HepG2 (cell line): ENCODE data around the gene EHD1. TPM values are rescaled to one million over a fixed set of nuclear protein-coding genes. Genes with fewer than 3 reads are reported as not detected.

Experiments
- ATF2 ChIP-seq: sonication (generic); formaldehyde crosslinking; IDR thresholded peaks from 2 replicates; pipeline ENCODE4 v1.4.0; 2020; ENCODE audit warnings: missing genetic modification reagents
- CAMTA2 ChIP-seq: sonication (generic); formaldehyde crosslinking; IDR thresholded peaks from 2 replicates; pipeline ENCODE4 v1.4.0; 2020; ENCODE audit warnings: mild to moderate bottlenecking, missing genetic modification reagents, borderline replicate concordance
- CEBPB ChIP-seq: IDR thresholded peaks from 2 replicates; pipeline ENCODE4 v1.6.1; 2011; ENCODE audit warnings: low read depth, low read length, improper control_type of control experiment, borderline replicate concordance
- FOSL1 ChIP-seq: sonication (generic); formaldehyde crosslinking; IDR thresholded peaks from 2 replicates; pipeline ENCODE4 v1.9.0; 2021; ENCODE audit warnings: missing genetic modification reagents, borderline replicate concordance
- FOXO4 ChIP-seq: sonication (generic); formaldehyde crosslinking; conservative IDR thresholded peaks from 2 replicates; pipeline ENCODE4 v1.8.1; 2023; ENCODE audit warnings: missing genetic modification reagents
- HNRNPK ChIP-seq: fragments of 200-400 bp; formaldehyde crosslinking; IDR thresholded peaks from 2 replicates; pipeline ENCODE4 v1.6.1; 2018; ENCODE audit warnings: low read length, low read depth, moderate library complexity, mild to moderate bottlenecking; ENCODE audit not compliant: poor library complexity, severe bottlenecking
- LCORL ChIP-seq, 2 experiments: fragments of 450-650 bp in 1 of 2; sonication (generic) in 1 of 2; formaldehyde crosslinking in 1 of 2; IDR thresholded peaks; 2 replicates each; pipeline versions ENCODE4 v1.5.0 to v1.6.1; 2017 to 2020; ENCODE audit warnings: antibody characterized with exemption in 1 of 2, missing genetic modification reagents in 1 of 2
- MAFF ChIP-seq: IDR thresholded peaks from 2 replicates; pipeline ENCODE4 v1.6.1; 2011; ENCODE audit warnings: low read depth, low read length, improper control_type of control experiment
- MIER2 ChIP-seq: IDR thresholded peaks from 2 replicates; pipeline ENCODE4 v1.6.1; 2016; ENCODE audit warnings: missing biosample characterization, missing genetic modification reagents
- NAIF1 ChIP-seq: sonication (generic); formaldehyde crosslinking; IDR thresholded peaks from 2 replicates; pipeline ENCODE4 v1.5.0; 2020; ENCODE audit warnings: mild to moderate bottlenecking, missing genetic modification reagents, borderline replicate concordance
- NFE2L1 ChIP-seq: sonication (generic); formaldehyde crosslinking; IDR thresholded peaks from 2 replicates; pipeline ENCODE4 v1.4.0; 2020; ENCODE audit warnings: missing genetic modification reagents, mild to moderate bottlenecking, borderline replicate concordance
- RXRA ChIP-seq: sonication (generic); formaldehyde crosslinking; IDR thresholded peaks from 2 replicates; pipeline ENCODE4 v1.5.1; 2020; ENCODE audit warnings: missing genetic modification reagents
- TOPORS ChIP-seq: sonication (generic); formaldehyde crosslinking; IDR thresholded peaks from 2 replicates; pipeline ENCODE4 v1.8.0; 2023; ENCODE audit warnings: mild to moderate bottlenecking, missing genetic modification reagents
- TP53 ChIP-seq: sonication (generic); formaldehyde crosslinking; conservative IDR thresholded peaks from 2 replicates; pipeline ENCODE4 v1.4.0; 2020; ENCODE audit warnings: missing genetic modification reagents
- YEATS2 ChIP-seq: sonication (generic); formaldehyde crosslinking; IDR thresholded peaks from 2 replicates; pipeline ENCODE4 v1.4.0; 2020; ENCODE audit warnings: missing genetic modification reagents, borderline replicate concordance
- ZBTB26 ChIP-seq: IDR thresholded peaks from 2 replicates; pipeline ENCODE4 v1.6.1; 2016; ENCODE audit warnings: missing compliant biosample characterization, missing genetic modification reagents, borderline replicate concordance
- ZFP41 ChIP-seq: sonication (generic); formaldehyde crosslinking; IDR thresholded peaks from 2 replicates; pipeline ENCODE4 v1.4.0; 2020; ENCODE audit warnings: mild to moderate bottlenecking, missing genetic modification reagents, borderline replicate concordance
- ZNF143 ChIP-seq: sonication (generic); formaldehyde crosslinking; IDR thresholded peaks from 2 replicates; pipeline ENCODE4 v1.4.0; 2020; ENCODE audit warnings: missing genetic modification reagents
- ZNF441 ChIP-seq: sonication (generic); formaldehyde crosslinking; IDR thresholded peaks from 2 replicates; pipeline ENCODE4 v1.7.0; 2021; ENCODE audit warnings: missing genetic modification reagents, borderline replicate concordance
- ZNF496 ChIP-seq: sonication (generic); formaldehyde crosslinking; IDR thresholded peaks from 2 replicates; pipeline ENCODE4 v1.8.1; 2023; ENCODE audit warnings: mild to moderate bottlenecking, moderate library complexity, missing genetic modification reagents; ENCODE audit not compliant: insufficient replicate concordance
- ZNF660 ChIP-seq: sonication (generic); formaldehyde crosslinking; IDR thresholded peaks from 2 replicates; pipeline ENCODE4 v1.5.1; 2020; ENCODE audit warnings: mild to moderate bottlenecking, low read depth, missing genetic modification reagents, borderline replicate concordance
- ZNF772 ChIP-seq: sonication (generic); formaldehyde crosslinking; IDR thresholded peaks from 2 replicates; pipeline ENCODE4 v1.5.0; 2020; ENCODE audit warnings: mild to moderate bottlenecking, missing genetic modification reagents
- ZNF883 ChIP-seq: sonication (generic); formaldehyde crosslinking; IDR thresholded peaks from 2 replicates; pipeline ENCODE4 v1.5.1; 2020; ENCODE audit warnings: mild to moderate bottlenecking, missing genetic modification reagents; ENCODE audit errors: not compliant biosample characterization
- ZSCAN12 ChIP-seq: sonication (generic); formaldehyde crosslinking; IDR thresholded peaks from 2 replicates; pipeline ENCODE4 v1.9.0; 2021; ENCODE audit warnings: mild to moderate bottlenecking, missing genetic modification reagents
- ZZZ3 ChIP-seq: sonication (generic); formaldehyde crosslinking; IDR thresholded peaks from 2 replicates; pipeline ENCODE4 v1.4.0; 2020; ENCODE audit warnings: missing genetic modification reagents, mild to moderate bottlenecking, borderline replicate concordance
- polyA plus RNA-seq, 8 experiments: library from polyadenylated mRNA; depleted of rRNA in 3 of 8; stranded (reverse) in 7 of 8; unstranded in 1 of 8; fragments of >200 nt; fragmentation: Illumina TruSeq in 4 of 8; extraction: Trizol in 4 of 8; gene quantifications; 2 replicates each; pipeline versions ENCODE4 v1.2.1 to v1.2.3, GENCODE V29; 2011 to 2016; ENCODE audit warnings: low read depth in 4 of 8, missing spikeins in 1 of 8, mixed read lengths in 1 of 8; ENCODE audit not compliant: insufficient read depth in 1 of 8
- total RNA-seq, 5 experiments: library from RNA; depleted of rRNA; stranded (reverse); fragments of >200 nt; fragmentation: Illumina TruSeq; extraction: Trizol; gene quantifications; 2 replicates each; pipeline ENCODE4 v1.2.3, GENCODE V29; 2016; ENCODE audit warnings: low read depth in 1 of 5

Gene EHD1
- total and polyA plus RNA-seq, 2 of the 13 experiments (the other 11 are each of a cell fraction or from before 2014, with no cell fraction given), result 23.6 to 26.6 TPM

- TF ChIP-seq TOPORS (CRISPR knock-in tag) (no peak), TP53 (CRISPR knock-in tag) (no peak), ZSCAN12 (no peak; the same call in 1 of the 2 replicates), ZNF772 (CRISPR knock-in tag) (no peak), CEBPB (peak; percentile 26; the same call in 1 of the 2 replicates), ZZZ3 (CRISPR knock-in tag) (no peak; the same call in 1 of the 2 replicates), FOSL1 (peak; percentile 91), FOXO4 (CRISPR knock-in tag) (0 out of 2 replicates have a peak, but pooled peaks have one; percentile 67), ZNF441 (CRISPR knock-in tag) (0 out of 2 replicates have a peak, but pooled peaks have one; percentile 18), ZFP41 (CRISPR knock-in tag) (no peak), ATF2 (CRISPR knock-in tag) (peak; percentile 99), ZNF143 (CRISPR knock-in tag) (peak; percentile 89), ZNF660 (no peak), LCORL (IDR thresholded peaks at IDR 0.05) (no peak), LCORL (CRISPR knock-in tag; IDR thresholded peaks at IDR 0.05) (peak; percentile 90), NFE2L1 (CRISPR knock-in tag) (no peak), RXRA (CRISPR knock-in tag) (peak; percentile 37; the same call in 1 of the 2 replicates), YEATS2 (peak; percentile 65; the same call in 1 of the 2 replicates), MIER2 (CRISPR knock-in tag) (no peak), HNRNPK (peak; percentile 55), ZNF883 (CRISPR knock-in tag) (no peak), CAMTA2 (peak; percentile 43; the same call in 1 of the 2 replicates), ZNF496 (CRISPR knock-in tag) (no peak), MAFF (no peak), NAIF1 (0 out of 2 replicates have a peak, but pooled peaks have one; percentile 26), ZBTB26 (CRISPR knock-in tag) (no peak)
Measured at GRCh38 chr11:64923944-64924909, 45.8 kb upstream of the EHD1 start, which contains the start of gene PPP2R5B (continued).
